Measurements from ENCODE around the gene PTOV1.

Gene PTOV1

GRCh38 chr19:49859682-49860335 lies 8.8 kb downstream of the PTOV1 start:
- DNase-seq (ENCODE audit: low read depth), result no peak

GRCh38 chr19:49860336-49861102 lies 9.6 kb downstream of the PTOV1 start:
- DNase-seq (ENCODE audit: low read depth), result no peak

- DNase-seq (ENCODE audit: low read depth), result peak; percentile 35
Measured at GRCh38 chr19:49861107-49861506, 10.1 kb downstream of the PTOV1 start.

- DNase-seq (ENCODE audit: low read depth), result no peak
Measured at GRCh38 chr19:49861541-49862378, 10.8 kb downstream of the PTOV1 start.

- DNase-seq (ENCODE audit: low read depth), result no peak
Measured at GRCh38 chr19:49862391-49863253, 11.7 kb downstream of the PTOV1 start.

- DNase-seq (ENCODE audit: low read depth), result no peak
Measured at GRCh38 chr19:49863254-49863934, 12.4 kb downstream of the PTOV1 start.

GRCh38 chr19:49863935-49864320 lies 13.0 kb downstream of the PTOV1 start:
- DNase-seq (ENCODE audit: low read depth), result no peak

GRCh38 chr19:49864890-49865289 lies 13.9 kb downstream of the PTOV1 start:
- no peak for DNase-seq (ENCODE audit: low read depth)

- DNase-seq (ENCODE audit: low read depth), result peak; percentile 83
Measured at GRCh38 chr19:49866933-49867782, 16.2 kb downstream of the PTOV1 start, which contains the start of gene PNKP. Gene PNKP, minus strand, starts transcription at chr19:49867576. Its CDS starts 372 bp downstream, at chr19:49867204.

- no peak for DNase-seq (ENCODE audit: low read depth)
Measured at GRCh38 chr19:49869009-49869483, 18.1 kb downstream of the PTOV1 start.

GRCh38 chr19:49869484-49870308 lies 18.7 kb downstream of the PTOV1 start:
- DNase-seq (ENCODE audit: low read depth), result peak; percentile 100

- DNase-seq (ENCODE audit: low read depth), result no peak
Measured at GRCh38 chr19:49870309-49870901, 19.4 kb downstream of the PTOV1 start.

GRCh38 chr19:49871349-49871985 lies 20.5 kb downstream of the PTOV1 start:
- no peak for DNase-seq (ENCODE audit: low read depth)

GRCh38 chr19:49872245-49873128 lies 21.5 kb downstream of the PTOV1 start:
- no peak for DNase-seq (ENCODE audit: low read depth)

GRCh38 chr19:49873129-49873521 lies 22.2 kb downstream of the PTOV1 start:
- no peak for DNase-seq (ENCODE audit: low read depth)

- no peak for DNase-seq (ENCODE audit: low read depth)
Measured at GRCh38 chr19:49873834-49874233, 22.9 kb downstream of the PTOV1 start.

GRCh38 chr19:49874503-49875157 lies 23.7 kb downstream of the PTOV1 start:
- no peak for DNase-seq (ENCODE audit: low read depth)

All from fibroblast of the conjunctiva (primary cell).